Activated T-helper 1 cell treated with Interleukin-2 at 50 U/mL for 16 hours (primary cell): ENCODE measurements around the gene ARFGEF2.
"Not testable (repeated sequence)": the region's sequence is repeated elsewhere in the genome, so short reads cannot be mapped to it uniquely, and the experiment has no call there.

Experiments used
- DNase-seq: peaks from one replicate; pipeline ENCODE4 v3.0.0-alpha.2; 2020; ENCODE audit warnings: low read depth

The ARFGEF2 gene

GRCh38 chr20:48953653-48954052 is 32.1 kb downstream of the ARFGEF2 start:
- DNase-seq: no peak

- DNase-seq: no peak
These were observed 34.5 kb downstream of the ARFGEF2 start for GRCh38 chr20:48956052-48956451.

GRCh38 chr20:48957053-48957481 is 35.6 kb downstream of the ARFGEF2 start:
- DNase-seq: no peak

- DNase-seq: no peak
These were observed 36.0 kb downstream of the ARFGEF2 start for GRCh38 chr20:48957533-48957932.

GRCh38 chr20:48958743-48959142 is 37.2 kb downstream of the ARFGEF2 start:
- DNase-seq: no peak

GRCh38 chr20:48959899-48960550 is 38.5 kb downstream of the ARFGEF2 start:
- no peak for DNase-seq

GRCh38 chr20:48962421-48962820 is 40.9 kb downstream of the ARFGEF2 start:
- no peak for DNase-seq

- no peak for DNase-seq
These were observed 41.7 kb downstream of the ARFGEF2 start for GRCh38 chr20:48962976-48963771.

GRCh38 chr20:48965189-48965910 is 43.8 kb downstream of the ARFGEF2 start:
- DNase-seq: no peak

- no peak for DNase-seq
These were observed 49.3 kb downstream of the ARFGEF2 start for GRCh38 chr20:48970681-48971365.

- no peak for DNase-seq
These were observed 50.4 kb downstream of the ARFGEF2 start for GRCh38 chr20:48971956-48972355.

- DNase-seq: no peak
These were observed 51.3 kb downstream of the ARFGEF2 start for GRCh38 chr20:48972816-48973215.

GRCh38 chr20:48975955-48976354 is 54.4 kb downstream of the ARFGEF2 start:
- DNase-seq: no peak

- not testable (repeated sequence) for DNase-seq
These were observed 58.5 kb downstream of the ARFGEF2 start for GRCh38 chr20:48979980-48980379.

GRCh38 chr20:48983423-48984400 is 62.2 kb downstream of the ARFGEF2 start:
- no peak for DNase-seq

GRCh38 chr20:48984575-48985219 is 63.2 kb downstream of the ARFGEF2 start:
- DNase-seq: no peak

- no peak for DNase-seq
These were observed 65.4 kb downstream of the ARFGEF2 start for GRCh38 chr20:48986899-48987298.

GRCh38 chr20:48990467-48990866 is 69.0 kb downstream of the ARFGEF2 start:
- no peak for DNase-seq

GRCh38 chr20:48995589-48995988 is 74.1 kb downstream of the ARFGEF2 start:
- DNase-seq: no peak
